ENCODE measurements around the gene NABP1. TPM values are rescaled to one million over a fixed set of nuclear protein-coding genes. Genes with fewer than 3 reads are reported as not detected.

The NABP1 gene
- total and polyA plus RNA-seq, 2 experiments from 2014 or later, result 19.6 to 40.0 TPM

GRCh38 chr2:191691898-191692297, 14.0 kb downstream of the NABP1 start:
- H3K4me2 ChIP-seq, result no peak overlapping the region
- H3K4me3 ChIP-seq, result no peak overlapping the region
- H3K36me3 ChIP-seq (replicated peaks; ENCODE audit: insufficient read depth, low read depth), result no peaks in the 10 kb centered on the region
- no peak overlapping the region for H3K27ac ChIP-seq
- H3K27me3 ChIP-seq, result no peaks in the 10 kb centered on the region
- no peak overlapping the region for H2AFZ ChIP-seq
- DNase-seq (ENCODE audit: low spot score), result no peak
- peaks cover 8% of the 10 kb centered on the region for H3K4me1 ChIP-seq (ENCODE audit: insufficient read depth)
- TF ChIP-seq, protein P1, sequence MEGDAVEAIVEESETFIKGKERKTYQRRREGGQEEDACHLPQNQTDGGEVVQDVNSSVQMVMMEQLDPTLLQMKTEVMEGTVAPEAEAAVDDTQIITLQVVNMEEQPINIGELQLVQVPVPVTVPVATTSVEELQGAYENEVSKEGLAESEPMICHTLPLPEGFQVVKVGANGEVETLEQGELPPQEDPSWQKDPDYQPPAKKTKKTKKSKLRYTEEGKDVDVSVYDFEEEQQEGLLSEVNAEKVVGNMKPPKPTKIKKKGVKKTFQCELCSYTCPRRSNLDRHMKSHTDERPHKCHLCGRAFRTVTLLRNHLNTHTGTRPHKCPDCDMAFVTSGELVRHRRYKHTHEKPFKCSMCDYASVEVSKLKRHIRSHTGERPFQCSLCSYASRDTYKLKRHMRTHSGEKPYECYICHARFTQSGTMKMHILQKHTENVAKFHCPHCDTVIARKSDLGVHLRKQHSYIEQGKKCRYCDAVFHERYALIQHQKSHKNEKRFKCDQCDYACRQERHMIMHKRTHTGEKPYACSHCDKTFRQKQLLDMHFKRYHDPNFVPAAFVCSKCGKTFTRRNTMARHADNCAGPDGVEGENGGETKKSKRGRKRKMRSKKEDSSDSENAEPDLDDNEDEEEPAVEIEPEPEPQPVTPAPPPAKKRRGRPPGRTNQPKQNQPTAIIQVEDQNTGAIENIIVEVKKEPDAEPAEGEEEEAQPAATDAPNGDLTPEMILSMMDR (IDR thresholded peaks at IDR 0.05; ENCODE audit: poor library complexity), result no peak
- TF ChIP-seq EZH2 (IDR thresholded peaks at IDR 0.05; ENCODE audit: borderline replicate concordance), result no peak
- TF ChIP-seq EZH2phosphoT487 (IDR thresholded peaks at IDR 0.05; ENCODE audit: low read depth, severe bottlenecking, unreplicated experiment), result no peak
- no peaks in the 10 kb centered on the region for H3K9me2 ChIP-seq (replicated peaks; ENCODE audit: insufficient read depth)
- 79% methylated on average over 4 of the region's 4 CpGs for WGBS (ENCODE audit: low lambda C conversion rate, missing lambda C conversion rate)
- H4K20me1 ChIP-seq (ENCODE audit: insufficient read depth, poor library complexity, severe bottlenecking), result no peaks in the 10 kb centered on the region
- no peaks in the 10 kb centered on the region for H3K9me3 ChIP-seq (ENCODE audit: low read depth)
- H3K79me2 ChIP-seq, result no peaks in the 10 kb centered on the region

GRCh38 chr2:191692502-191693115, 14.7 kb downstream of the NABP1 start:
- H3K27me3 ChIP-seq, result no peaks in the 10 kb centered on the region
- 83% methylated on average over 6 of the region's 6 CpGs for WGBS (ENCODE audit: low lambda C conversion rate, missing lambda C conversion rate)
- H3K4me3 ChIP-seq, result no peak overlapping the region
- H3K79me2 ChIP-seq, result no peaks in the 10 kb centered on the region
- DNase-seq (ENCODE audit: low spot score), result no peak
- no peaks in the 10 kb centered on the region for H3K36me3 ChIP-seq (replicated peaks; ENCODE audit: insufficient read depth, low read depth)
- no peaks in the 10 kb centered on the region for H4K20me1 ChIP-seq (ENCODE audit: insufficient read depth, poor library complexity, severe bottlenecking)
- H3K9me3 ChIP-seq (ENCODE audit: low read depth), result no peaks in the 10 kb centered on the region
- TF ChIP-seq EZH2 (IDR thresholded peaks at IDR 0.05; ENCODE audit: borderline replicate concordance), result no peak
- TF ChIP-seq, protein P1 (IDR thresholded peaks at IDR 0.05; ENCODE audit: poor library complexity), result no peak
- no peak for TF ChIP-seq EZH2phosphoT487 (IDR thresholded peaks at IDR 0.05; ENCODE audit: low read depth, severe bottlenecking, unreplicated experiment)
- peaks cover 8% of the 10 kb centered on the region for H3K4me1 ChIP-seq (ENCODE audit: insufficient read depth)
- H3K27ac ChIP-seq, result no peak overlapping the region
- no peak overlapping the region for H2AFZ ChIP-seq
- no peaks in the 10 kb centered on the region for H3K9me2 ChIP-seq (replicated peaks; ENCODE audit: insufficient read depth)
- no peak overlapping the region for H3K4me2 ChIP-seq

DNA sequence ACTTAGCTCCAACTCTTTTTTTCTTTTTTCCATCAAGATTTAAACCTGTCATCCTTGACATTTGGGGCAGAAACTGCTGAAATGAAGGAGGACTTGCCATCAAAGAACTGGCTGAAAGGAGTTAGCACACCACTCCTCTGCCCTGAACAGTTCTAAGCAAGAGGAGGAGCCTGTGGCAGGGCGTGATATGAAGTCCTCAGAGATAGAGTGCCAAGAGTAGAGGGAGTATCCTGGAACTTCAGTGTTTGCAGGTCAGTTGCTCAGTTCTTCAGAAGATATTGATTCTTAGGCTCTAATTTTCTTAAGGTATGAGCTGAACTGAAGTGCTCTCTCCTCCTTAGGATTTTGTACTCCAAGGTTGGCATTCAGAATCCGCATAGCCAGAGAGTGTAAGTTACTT, 15.2 kb downstream of the NABP1 start:
- Histone ChIP-seq H3K9me3 (ENCODE audit: low read depth) (no peaks in the 10 kb centered on the region), H3K4me2 (no peak overlapping the region), H3K4me1 (ENCODE audit: insufficient read depth) (peaks cover 8% of the 10 kb centered on the region), H3K4me3 (no peak overlapping the region), H2AFZ (no peak overlapping the region), H3K27me3 (no peaks in the 10 kb centered on the region), H4K20me1 (ENCODE audit: insufficient read depth, poor library complexity, severe bottlenecking) (no peaks in the 10 kb centered on the region), H3K79me2 (no peaks in the 10 kb centered on the region), H3K27ac (no peak overlapping the region), H3K9me2 (replicated peaks; ENCODE audit: insufficient read depth) (no peaks in the 10 kb centered on the region), H3K36me3 (replicated peaks; ENCODE audit: insufficient read depth, low read depth) (no peaks in the 10 kb centered on the region)
- TF ChIP-seq EZH2phosphoT487 (IDR thresholded peaks at IDR 0.05; ENCODE audit: low read depth, severe bottlenecking, unreplicated experiment) (no peak), EZH2 (IDR thresholded peaks at IDR 0.05; ENCODE audit: borderline replicate concordance) (no peak)
- TF ChIP-seq, protein P1 (IDR thresholded peaks at IDR 0.05; ENCODE audit: poor library complexity), result no peak
- WGBS (ENCODE audit: low lambda C conversion rate, missing lambda C conversion rate), result 79% methylated on average over 2 of the region's 2 CpGs
- no peak for DNase-seq (ENCODE audit: low spot score)
